Loucy (cell line): ENCODE data around the gene H2BK1.

Source experiments
- CTCF ChIP-seq: fragments of 200-600 bp; sonication (generic); conservative IDR thresholded peaks from 2 replicates; pipeline ENCODE4 v1.5.1; 2014; ENCODE audit warnings: mild to moderate bottlenecking, antibody characterized with exemption, low read length
- EZH2phosphoT487 ChIP-seq: fragments of 200-600 bp; IDR thresholded peaks from 2 replicates; pipeline ENCODE4 v1.6.1; 2018; ENCODE audit warnings: antibody characterized with exemption, mild to moderate bottlenecking, moderate library complexity, borderline replicate concordance

- TF ChIP-seq CTCF (no peak), EZH2phosphoT487 (no peak)
These were observed 42.9 kb downstream of the H2BK1 start, which contains the start of gene GBX1 for GRCh38 chr7:151167197-151167961.
